ENCODE data around the gene RNF115.
"Not testable (repeated sequence)": the region's sequence is repeated elsewhere in the genome, so short reads cannot be mapped to it uniquely, and the experiment has no call there.

RNF115 gene

DNA sequence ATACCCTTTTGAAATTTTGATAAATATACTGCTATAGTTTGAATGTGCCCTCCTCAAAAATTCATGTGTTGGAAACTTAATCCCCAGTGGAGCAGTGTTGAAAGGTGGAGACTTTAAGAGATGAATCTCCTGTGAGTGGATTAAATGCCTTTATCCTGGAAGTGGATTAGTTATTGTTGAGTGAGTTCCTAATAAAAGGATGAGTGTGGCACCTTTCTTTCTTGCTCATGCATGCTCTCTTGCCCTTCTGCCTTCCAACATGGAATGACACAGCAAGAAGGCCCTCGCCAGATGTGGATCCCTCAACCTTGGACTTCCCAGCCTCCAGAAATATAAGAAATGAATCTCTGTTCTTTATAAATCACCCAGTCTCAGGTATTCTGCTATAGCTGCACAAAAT lies 52.8 kb downstream of the RNF115 start:
- DNase-seq: no peak

DNA sequence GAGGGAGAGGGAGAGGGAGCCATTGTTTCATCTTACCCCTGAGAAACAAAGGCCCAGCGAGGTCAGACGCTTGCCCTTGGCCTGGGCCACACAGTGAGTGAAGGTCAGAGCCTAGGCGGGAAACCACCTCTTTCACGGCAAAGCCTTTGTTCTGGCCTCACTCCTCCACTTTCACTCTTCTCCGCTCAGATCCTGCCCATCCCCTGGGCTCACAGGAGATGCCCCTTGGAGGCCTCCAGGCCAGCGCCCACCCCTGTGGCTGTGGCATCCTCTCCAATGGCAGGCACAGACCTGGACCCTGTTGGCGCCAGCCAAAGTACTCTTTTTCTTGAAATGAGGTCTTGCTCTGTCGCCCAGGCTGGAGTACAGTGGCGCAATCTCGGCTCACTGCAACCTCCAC lies 55.9 kb downstream of the RNF115 start:
- not testable (repeated sequence) for DNase-seq

GRCh38 chr1:145766926-145767325 lies 57.0 kb downstream of the RNF115 start:
- not testable (repeated sequence) for DNase-seq

GRCh38 chr1:145765585-145766360 lies 58.1 kb downstream of the RNF115 start:
- DNase-seq: not testable (repeated sequence)

- not testable (repeated sequence) for DNase-seq
Observed at GRCh38 chr1:145765127-145765526, 58.8 kb downstream of the RNF115 start.

- DNase-seq: not testable (repeated sequence)
Observed at GRCh38 chr1:145764231-145764940, 59.5 kb downstream of the RNF115 start.

- DNase-seq: not testable (repeated sequence)
Observed at GRCh38 chr1:145762001-145762400, 61.9 kb downstream of the RNF115 start.

GRCh38 chr1:145761498-145761897 lies 62.4 kb downstream of the RNF115 start:
- DNase-seq: not testable (repeated sequence)

GRCh38 chr1:145760395-145760949 lies 63.4 kb downstream of the RNF115 start:
- DNase-seq: not testable (repeated sequence)

- no peak for DNase-seq
Observed at GRCh38 chr1:145759721-145760120, 64.2 kb downstream of the RNF115 start.

DNA sequence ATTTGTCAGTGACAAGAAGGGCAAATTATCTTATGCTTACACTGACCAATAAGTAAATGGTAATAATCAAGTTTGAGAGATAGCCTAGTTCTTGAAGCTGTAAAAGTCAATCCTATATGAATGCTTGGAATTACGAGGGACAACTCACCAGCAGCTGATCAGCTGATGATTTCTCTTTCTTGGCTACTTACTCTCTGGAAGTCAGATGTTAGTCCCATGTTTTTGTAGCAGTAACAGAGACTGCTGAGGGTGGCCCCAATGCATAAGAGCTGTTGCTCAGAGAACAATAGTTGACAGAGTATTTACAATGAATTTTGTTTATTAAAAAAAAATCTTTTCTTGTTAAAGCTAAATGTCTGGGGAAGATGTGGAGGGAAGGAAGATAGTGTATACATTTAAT lies 65.3 kb downstream of the RNF115 start:
- DNase-seq: no peak

GRCh38 chr1:145758116-145758515 lies 65.8 kb downstream of the RNF115 start:
- DNase-seq: no peak

- no peak for DNase-seq
Observed at GRCh38 chr1:145757420-145757819, 66.5 kb downstream of the RNF115 start.

GRCh38 chr1:145751491-145752037 lies 72.3 kb downstream of the RNF115 start:
- no peak for DNase-seq

- DNase-seq: no peak
Observed at GRCh38 chr1:145750426-145750825, 73.5 kb downstream of the RNF115 start.

GRCh38 chr1:145747398-145748247 lies 76.3 kb downstream of the RNF115 start:
- DNase-seq: no peak

DNA sequence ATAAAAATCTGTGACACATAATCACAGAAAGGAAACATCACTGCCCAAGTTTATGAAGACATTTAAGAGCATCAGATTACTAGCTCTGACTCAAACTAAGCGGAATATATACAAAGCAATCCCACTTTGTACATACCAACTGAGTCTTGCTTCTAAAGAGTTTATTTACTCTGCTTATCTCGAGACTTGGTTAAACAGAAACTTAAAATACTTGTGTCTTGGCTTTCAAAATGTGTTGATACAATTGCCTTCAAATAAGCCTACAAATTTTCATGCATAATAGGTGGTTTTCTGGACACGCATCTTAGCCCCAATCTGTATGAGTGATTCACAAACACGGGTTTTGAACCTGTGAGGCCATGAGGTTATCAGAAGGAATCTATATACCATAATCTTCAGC lies 83.6 kb downstream of the RNF115 start:
- no peak for DNase-seq

DNA sequence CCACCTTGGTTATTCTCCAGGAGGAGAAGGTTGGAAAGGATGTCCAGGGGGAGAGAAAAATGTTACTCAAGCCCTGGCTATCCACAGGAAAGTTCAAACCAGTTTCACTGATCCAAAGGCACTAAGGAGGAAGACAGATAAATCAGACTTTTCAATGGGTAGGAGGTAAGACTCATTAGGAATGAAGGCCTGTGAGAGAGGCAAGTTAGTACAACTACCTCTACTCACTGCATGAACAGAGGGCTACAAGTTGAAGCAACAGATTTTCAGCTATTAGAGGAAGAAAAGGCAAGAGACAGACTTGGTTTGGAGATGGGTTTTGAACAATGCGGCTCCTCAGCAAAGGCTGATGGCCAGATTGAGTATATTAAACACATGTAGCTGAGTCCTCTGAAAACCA lies 87.7 kb downstream of the RNF115 start:
- DNase-seq: no peak

DNA sequence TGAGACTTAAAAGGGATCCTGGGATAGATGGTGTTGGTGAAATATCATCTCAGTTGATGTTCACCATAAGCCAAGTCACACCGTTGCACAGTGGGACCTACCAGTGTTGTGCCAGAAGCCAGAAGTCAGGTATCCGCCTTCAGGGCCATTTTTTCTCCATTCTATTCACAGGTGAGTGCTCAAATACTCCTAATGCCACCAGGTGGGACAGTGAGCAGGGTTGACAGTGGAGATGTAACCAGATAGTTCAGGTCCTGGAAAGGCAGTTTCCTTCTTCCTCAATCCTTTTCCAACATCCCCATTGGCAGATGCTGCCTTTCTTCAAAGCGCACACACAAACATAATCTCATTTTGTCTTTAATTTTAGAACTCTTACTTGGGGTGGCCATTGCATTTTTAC lies 93.0 kb downstream of the RNF115 start:
- no peak for DNase-seq

DNA sequence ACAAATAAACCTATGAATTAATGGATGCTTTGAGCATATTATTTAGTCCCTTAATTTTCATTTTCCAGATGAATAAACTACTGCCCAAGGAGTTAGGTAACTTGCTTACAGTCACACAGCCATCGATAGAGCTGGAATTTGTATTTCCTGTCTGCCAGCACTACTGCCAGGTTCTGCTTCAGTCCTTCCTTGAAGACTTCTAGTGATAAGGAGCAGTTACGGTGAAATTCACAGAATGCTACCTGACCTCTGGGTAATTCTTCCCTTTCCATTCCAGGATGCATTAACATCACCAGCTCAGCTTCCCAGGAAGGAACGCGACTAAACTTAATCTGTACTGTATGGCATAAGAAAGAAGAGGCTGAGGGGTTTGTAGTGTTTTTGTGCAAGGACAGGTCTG lies 93.4 kb downstream of the RNF115 start:
- no peak for DNase-seq

DNA sequence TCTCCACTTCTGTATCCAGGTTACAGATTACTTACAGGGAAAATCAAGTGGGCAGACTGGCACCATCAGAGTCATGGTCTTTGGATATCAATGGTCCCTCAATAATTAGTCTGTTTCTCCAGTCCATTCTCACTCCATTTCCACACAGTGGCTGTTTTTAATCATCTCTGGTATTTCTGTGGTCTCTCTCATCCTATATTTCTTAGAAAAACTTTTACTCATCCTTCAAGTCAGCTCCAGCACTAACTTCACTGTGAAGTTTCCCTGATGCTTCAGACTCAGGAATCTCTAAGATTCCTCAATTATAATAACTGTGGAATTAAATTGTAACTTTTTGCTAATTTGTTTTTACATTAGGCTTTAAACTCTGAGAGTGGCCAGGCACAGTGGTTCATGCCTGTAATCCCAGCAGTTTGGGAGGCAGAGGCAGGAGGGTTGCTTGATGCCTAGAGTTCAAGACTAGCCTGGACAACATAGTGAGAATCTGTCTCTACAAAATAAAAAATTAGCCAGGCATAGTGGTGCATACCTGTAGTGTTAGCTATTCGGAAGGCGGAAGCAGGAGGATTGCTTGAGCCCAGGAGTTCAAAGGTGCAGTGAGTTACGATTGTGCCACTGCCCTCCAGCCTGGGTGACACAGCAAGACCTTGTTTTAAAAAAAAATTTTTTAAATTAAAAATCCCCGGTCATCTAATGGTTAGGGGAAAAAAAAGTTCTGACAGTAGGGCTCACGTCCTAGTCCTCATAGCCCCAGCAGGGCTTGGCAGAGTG lies 94.0 kb downstream of the RNF115 start:
- no peak for DNase-seq

DNA sequence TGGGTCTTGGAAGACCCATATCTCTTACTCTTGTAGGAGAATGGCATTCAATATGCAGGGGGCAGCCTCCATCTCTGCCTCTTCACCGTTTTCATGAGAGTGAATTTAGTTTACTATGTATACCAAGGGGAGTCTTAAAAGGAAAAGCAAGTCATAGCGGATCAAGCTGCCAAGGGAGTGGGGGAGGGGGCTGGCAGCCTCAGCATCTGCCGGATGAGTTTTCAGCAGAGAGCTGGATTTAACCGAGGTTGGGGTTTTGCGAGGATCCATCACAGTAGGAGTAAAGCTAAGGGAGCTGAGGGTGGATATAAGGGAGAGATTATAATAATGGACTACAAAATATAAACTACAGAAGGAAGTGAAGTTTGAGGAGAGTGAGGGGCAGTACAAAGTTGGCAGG lies 94.7 kb downstream of the RNF115 start:
- no peak for DNase-seq
